Ectodermal cell (in vitro differentiated cells): Measurements from ENCODE around the gene MASP1. TPM values are rescaled to one million over a fixed set of nuclear protein-coding genes. Genes with fewer than 3 reads are reported as not detected.

Experiments
- H3K27ac ChIP-seq: 2 replicates; pipeline ENCODE4 v1.7.0; 2013; ENCODE audit warnings: mild to moderate bottlenecking, low read depth, low read length; ENCODE audit not compliant: insufficient read depth, poor library complexity, severe bottlenecking
- H3K27me3 ChIP-seq: 2 replicates; pipeline ENCODE4 v1.7.0; 2013; ENCODE audit warnings: mild to moderate bottlenecking, low read length; ENCODE audit not compliant: insufficient read depth, control insufficient read depth, poor library complexity, severe bottlenecking
- H3K36me3 ChIP-seq: one replicate; pipeline ENCODE4 v1.7.0; 2013; ENCODE audit warnings: low read length; ENCODE audit not compliant: control insufficient read depth, insufficient read depth
- H3K4me1 ChIP-seq: one replicate; pipeline ENCODE4 v1.7.0; 2013; ENCODE audit warnings: low read length; ENCODE audit not compliant: control insufficient read depth, insufficient read depth
- H3K4me3 ChIP-seq: 2 replicates; pipeline ENCODE4 v1.7.0; 2013; ENCODE audit warnings: low read depth, low read length, control low read depth; ENCODE audit not compliant: insufficient read depth
- H3K9me3 ChIP-seq: 2 replicates; pipeline ENCODE4 v1.7.0; 2013; ENCODE audit warnings: mild to moderate bottlenecking, low read length, moderate library complexity; ENCODE audit not compliant: control insufficient read depth
- WGBS, 2 experiments: methylation state at CpG; one replicate each; pipeline ENCODE4 v1.1.7; 2013; ENCODE audit warnings: missing lambda C conversion rate in 2 of 2; 5-methylcytosine and 5-hydroxymethylcytosine counted together
- polyA plus RNA-seq, 4 experiments: library from polyadenylated mRNA; stranded (reverse); fragments of 50-300 nt; gene quantifications; one replicate each; pipeline ENCODE4 v1.2.3, GENCODE V29; 2013

MASP1 gene, protein sequence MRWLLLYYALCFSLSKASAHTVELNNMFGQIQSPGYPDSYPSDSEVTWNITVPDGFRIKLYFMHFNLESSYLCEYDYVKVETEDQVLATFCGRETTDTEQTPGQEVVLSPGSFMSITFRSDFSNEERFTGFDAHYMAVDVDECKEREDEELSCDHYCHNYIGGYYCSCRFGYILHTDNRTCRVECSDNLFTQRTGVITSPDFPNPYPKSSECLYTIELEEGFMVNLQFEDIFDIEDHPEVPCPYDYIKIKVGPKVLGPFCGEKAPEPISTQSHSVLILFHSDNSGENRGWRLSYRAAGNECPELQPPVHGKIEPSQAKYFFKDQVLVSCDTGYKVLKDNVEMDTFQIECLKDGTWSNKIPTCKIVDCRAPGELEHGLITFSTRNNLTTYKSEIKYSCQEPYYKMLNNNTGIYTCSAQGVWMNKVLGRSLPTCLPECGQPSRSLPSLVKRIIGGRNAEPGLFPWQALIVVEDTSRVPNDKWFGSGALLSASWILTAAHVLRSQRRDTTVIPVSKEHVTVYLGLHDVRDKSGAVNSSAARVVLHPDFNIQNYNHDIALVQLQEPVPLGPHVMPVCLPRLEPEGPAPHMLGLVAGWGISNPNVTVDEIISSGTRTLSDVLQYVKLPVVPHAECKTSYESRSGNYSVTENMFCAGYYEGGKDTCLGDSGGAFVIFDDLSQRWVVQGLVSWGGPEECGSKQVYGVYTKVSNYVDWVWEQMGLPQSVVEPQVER
- polyA plus RNA-seq (2013, experiment 1 of 4): 1.5 TPM
- 0.82 TPM for polyA plus RNA-seq (2013, experiment 2 of 4)
- 2.6 TPM for polyA plus RNA-seq (2013, experiment 3 of 4)
- 1.1 TPM for polyA plus RNA-seq (2013, experiment 4 of 4)

GRCh38 chr3:187291512-187292132 is at the start of gene MASP1:
MASP1 (minus strand) TSS chr3:187291737; CDS start chr3:187291632, 105 bp downstream.
- Histone ChIP-seq H3K36me3 (no peaks in the 10 kb centered on the region), H3K9me3 (no peaks in the 10 kb centered on the region), H3K4me3 (peak within 1 kb of the TSS; percentile 30), H3K4me1 (peaks cover 6% of the 10 kb centered on the region), H3K27me3 (no peaks in the 10 kb centered on the region), H3K27ac (no peak within 1 kb of the TSS)
- 3 to 4% methylated on average over 10 of the region's 10 CpGs for WGBS, 2 experiments

DNA sequence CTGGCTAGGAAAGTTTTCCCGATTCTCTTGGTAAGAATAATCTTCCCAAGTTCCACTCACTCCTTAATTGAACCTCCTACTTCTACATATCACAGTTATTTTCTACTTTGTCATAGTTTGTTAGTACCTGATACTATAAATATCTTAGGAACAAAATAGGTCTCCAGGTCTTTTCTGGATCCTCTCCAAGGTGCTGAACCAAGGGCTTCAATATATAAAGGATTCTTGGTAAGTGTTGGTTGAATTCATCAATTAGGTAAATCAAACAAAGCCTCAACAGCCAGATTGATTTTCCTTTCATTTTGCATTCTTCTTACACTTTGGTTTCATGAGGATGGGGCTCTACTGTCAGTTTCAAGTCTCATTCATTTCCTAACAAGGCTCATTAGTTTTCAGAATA is 49.0 kb upstream of the MASP1 start:
- no peak overlapping the region for H3K4me3 ChIP-seq
- no peaks in the 10 kb centered on the region for H3K9me3 ChIP-seq
- no peaks in the 10 kb centered on the region for H3K36me3 ChIP-seq
- H3K27me3 ChIP-seq: no peaks in the 10 kb centered on the region
- H3K27ac ChIP-seq: no peak overlapping the region
- 93 to 100% methylated on average over 1 of the region's 1 CpG for WGBS, 2 experiments
- H3K4me1 ChIP-seq: no peaks in the 10 kb centered on the region

DNA sequence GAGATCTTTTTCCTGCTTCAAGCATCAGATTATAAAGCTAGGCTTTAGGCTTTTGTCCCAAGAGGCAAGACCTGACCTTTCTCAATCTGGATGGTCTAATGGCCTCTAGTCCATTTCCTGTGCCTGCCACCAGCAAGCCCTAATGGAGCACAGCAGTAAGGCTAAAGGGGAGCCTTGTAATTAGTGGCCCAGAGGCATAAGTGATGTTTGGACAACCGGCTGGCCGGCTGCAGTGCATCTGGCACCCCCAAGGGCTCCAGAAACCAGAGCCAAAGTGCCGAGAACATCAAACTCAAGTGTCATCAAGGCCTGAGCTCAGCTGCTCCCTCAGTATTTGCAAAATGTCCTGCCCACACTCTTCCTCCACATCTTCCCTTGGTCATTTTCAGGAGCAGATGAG is 44.8 kb upstream of the MASP1 start:
- Histone ChIP-seq H3K36me3 (no peaks in the 10 kb centered on the region), H3K27ac (no peak overlapping the region), H3K27me3 (no peaks in the 10 kb centered on the region), H3K4me3 (no peak overlapping the region), H3K4me1 (peaks cover 6% of the 10 kb centered on the region), H3K9me3 (no peaks in the 10 kb centered on the region)
- WGBS, 2 experiments: 76 to 81% methylated on average over 3 of the region's 3 CpGs

DNA sequence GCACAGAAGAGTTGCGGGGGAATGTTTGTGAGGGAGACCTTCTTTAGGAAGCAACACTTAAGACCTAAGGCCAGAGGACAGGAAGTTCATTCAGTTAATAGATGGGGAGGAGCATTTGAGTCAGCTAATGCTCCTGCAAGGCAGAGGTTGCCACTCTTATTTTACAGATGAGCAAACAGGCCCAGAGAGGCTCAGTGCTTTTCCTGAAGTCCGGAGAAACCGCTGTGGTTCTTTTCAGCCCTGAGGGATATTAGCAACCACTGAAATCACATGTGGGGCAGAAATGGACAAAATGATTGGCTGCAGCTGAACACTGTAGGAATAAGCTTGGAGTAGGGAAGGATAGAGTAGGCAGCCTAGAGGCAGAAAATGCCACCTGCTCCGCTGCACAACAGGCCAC is 43.4 kb upstream of the MASP1 start:
- Histone ChIP-seq H3K4me1 (peaks cover 6% of the 10 kb centered on the region), H3K4me3 (no peak overlapping the region), H3K27ac (no peak overlapping the region), H3K27me3 (no peaks in the 10 kb centered on the region), H3K36me3 (no peaks in the 10 kb centered on the region), H3K9me3 (no peaks in the 10 kb centered on the region)
- 95 to 96% methylated on average over 4 of the region's 4 CpGs for WGBS, 2 experiments

DNA sequence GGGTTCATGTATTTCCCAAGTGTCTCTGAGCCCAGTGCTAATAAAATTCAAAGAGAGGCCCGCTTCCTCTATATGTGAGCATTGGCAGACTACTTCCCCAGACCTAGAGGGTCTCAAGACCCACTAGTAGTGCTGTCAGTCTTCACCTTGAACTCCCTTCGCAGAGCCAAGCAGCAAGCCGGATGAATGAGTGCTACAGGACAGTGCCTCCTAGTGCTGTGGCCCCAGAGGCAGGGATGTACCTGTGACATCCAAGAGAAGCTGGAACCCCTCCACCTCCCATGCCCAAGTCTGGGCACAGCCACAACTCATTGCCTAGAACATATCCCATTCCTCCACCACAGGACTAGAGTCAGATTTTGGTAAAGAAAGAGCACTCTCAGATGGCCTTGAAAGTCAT is 37.2 kb upstream of the MASP1 start:
- Histone ChIP-seq H3K27me3 (no peaks in the 10 kb centered on the region), H3K4me3 (no peak overlapping the region), H3K36me3 (no peaks in the 10 kb centered on the region), H3K27ac (no peak overlapping the region), H3K9me3 (no peaks in the 10 kb centered on the region), H3K4me1 (peaks cover 6% of the 10 kb centered on the region)
- WGBS, 2 experiments: 94 to 95% methylated on average over 3 of the region's 3 CpGs

DNA sequence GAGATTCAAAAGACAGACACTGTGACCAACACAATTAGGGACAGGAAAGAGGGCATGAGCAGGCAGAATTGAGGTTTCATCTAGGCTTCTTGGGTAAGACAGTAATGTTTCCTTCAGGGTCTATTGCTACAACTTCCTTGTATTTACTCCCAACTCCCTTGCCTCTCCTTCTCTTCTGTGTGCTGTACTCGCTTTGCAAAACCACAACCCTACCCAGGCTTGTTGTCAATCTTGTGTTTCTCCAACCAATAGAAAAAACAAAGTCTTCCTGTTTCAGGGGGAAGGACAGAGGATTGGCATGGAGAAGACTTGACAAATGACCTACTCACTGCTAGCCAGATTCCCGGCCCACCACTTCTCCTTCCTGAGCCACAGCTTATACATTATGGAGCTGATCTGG is 36.3 kb upstream of the MASP1 start:
- Histone ChIP-seq H3K27me3 (no peaks in the 10 kb centered on the region), H3K4me3 (no peak overlapping the region), H3K9me3 (no peaks in the 10 kb centered on the region), H3K36me3 (no peaks in the 10 kb centered on the region), H3K4me1 (peaks cover 3% of the 10 kb centered on the region), H3K27ac (no peak overlapping the region)
- WGBS, 2 experiments: 85 to 100% methylated on average over 2 of the region's 2 CpGs

DNA sequence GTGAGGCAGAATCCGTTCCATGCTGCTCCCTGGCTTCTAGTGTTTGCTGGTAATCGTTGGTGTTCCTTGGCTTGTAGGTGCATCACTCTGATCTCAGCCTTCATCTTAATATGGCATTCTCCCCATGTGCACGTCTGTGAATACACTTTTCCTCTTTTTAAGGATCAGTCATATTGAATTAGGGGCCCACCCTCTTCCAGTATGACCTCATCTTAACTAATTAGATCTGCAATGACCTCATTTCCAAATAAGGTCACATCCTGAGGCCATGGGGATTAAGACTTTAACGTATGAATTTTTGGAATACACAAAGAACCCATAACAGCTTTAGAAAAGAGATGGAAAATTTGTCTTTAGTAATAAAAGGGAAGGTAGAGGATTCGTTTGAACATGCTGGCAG is 34.1 kb upstream of the MASP1 start:
- H3K9me3 ChIP-seq: no peaks in the 10 kb centered on the region
- no peak overlapping the region for H3K4me3 ChIP-seq
- H3K36me3 ChIP-seq: no peaks in the 10 kb centered on the region
- no peaks in the 10 kb centered on the region for H3K27me3 ChIP-seq
- no peak overlapping the region for H3K27ac ChIP-seq
- H3K4me1 ChIP-seq: no peaks in the 10 kb centered on the region
- 91 to 93% methylated on average over 4 to 5 of the region's 5 CpGs for WGBS, 2 experiments

DNA sequence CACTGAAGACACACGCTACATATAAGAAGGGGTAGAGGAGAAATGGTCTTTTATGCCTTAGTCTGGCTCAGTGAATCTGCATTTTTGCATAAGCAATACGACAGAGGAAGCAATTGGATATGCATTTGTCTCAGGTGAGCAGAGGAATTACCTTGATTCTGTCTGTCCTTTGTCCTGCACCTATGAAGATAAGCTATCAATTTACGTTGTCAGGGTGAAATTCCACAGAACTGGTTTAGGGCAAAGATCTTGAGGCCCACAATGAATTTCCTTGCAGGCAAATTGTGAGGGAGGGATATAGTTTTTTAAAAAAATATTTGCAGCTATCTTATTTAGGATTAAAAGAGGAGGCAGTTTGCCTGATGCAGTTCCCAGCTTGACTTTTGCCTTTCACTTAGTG is 31.6 kb upstream of the MASP1 start:
- no peaks in the 10 kb centered on the region for H3K27me3 ChIP-seq
- H3K4me1 ChIP-seq: no peaks in the 10 kb centered on the region
- H3K36me3 ChIP-seq: no peaks in the 10 kb centered on the region
- H3K9me3 ChIP-seq: no peaks in the 10 kb centered on the region
- H3K27ac ChIP-seq: no peak overlapping the region
- WGBS, 2 experiments: 91 to 96% methylated on average over 3 of the region's 3 CpGs
- no peak overlapping the region for H3K4me3 ChIP-seq

- Histone ChIP-seq H3K36me3 (no peaks in the 10 kb centered on the region), H3K4me3 (no peak overlapping the region), H3K4me1 (no peaks in the 10 kb centered on the region), H3K27ac (no peak overlapping the region), H3K9me3 (no peaks in the 10 kb centered on the region), H3K27me3 (no peaks in the 10 kb centered on the region)
- WGBS, 2 experiments: 92 to 94% methylated on average over 7 of the region's 7 CpGs
These were observed 30.8 kb upstream of the MASP1 start for GRCh38 chr3:187322291-187322690.

GRCh38 chr3:187321766-187322165 is 30.2 kb upstream of the MASP1 start:
- H3K27ac ChIP-seq: no peak overlapping the region

More at GRCh38 chr3:187321766-187322165, 30.2 kb upstream of the MASP1 start:
- Histone ChIP-seq H3K36me3 (no peaks in the 10 kb centered on the region), H3K4me1 (no peaks in the 10 kb centered on the region), H3K27me3 (no peaks in the 10 kb centered on the region), H3K9me3 (no peaks in the 10 kb centered on the region), H3K4me3 (no peak overlapping the region)
- 83 to 91% methylated on average over 1 of the region's 1 CpG for WGBS, 2 experiments
